T-helper 22 cell (primary cell): ENCODE data around the gene ANKRD33.

Experiments used
- DNase-seq: peaks from one replicate; pipeline ENCODE4 v3.0.0-alpha.2; 2020; ENCODE audit warnings: low read depth

The ANKRD33 gene

GRCh38 chr12:51917041-51917590 lies 29.2 kb downstream of the ANKRD33 start:
- DNase-seq = no peak

DNA sequence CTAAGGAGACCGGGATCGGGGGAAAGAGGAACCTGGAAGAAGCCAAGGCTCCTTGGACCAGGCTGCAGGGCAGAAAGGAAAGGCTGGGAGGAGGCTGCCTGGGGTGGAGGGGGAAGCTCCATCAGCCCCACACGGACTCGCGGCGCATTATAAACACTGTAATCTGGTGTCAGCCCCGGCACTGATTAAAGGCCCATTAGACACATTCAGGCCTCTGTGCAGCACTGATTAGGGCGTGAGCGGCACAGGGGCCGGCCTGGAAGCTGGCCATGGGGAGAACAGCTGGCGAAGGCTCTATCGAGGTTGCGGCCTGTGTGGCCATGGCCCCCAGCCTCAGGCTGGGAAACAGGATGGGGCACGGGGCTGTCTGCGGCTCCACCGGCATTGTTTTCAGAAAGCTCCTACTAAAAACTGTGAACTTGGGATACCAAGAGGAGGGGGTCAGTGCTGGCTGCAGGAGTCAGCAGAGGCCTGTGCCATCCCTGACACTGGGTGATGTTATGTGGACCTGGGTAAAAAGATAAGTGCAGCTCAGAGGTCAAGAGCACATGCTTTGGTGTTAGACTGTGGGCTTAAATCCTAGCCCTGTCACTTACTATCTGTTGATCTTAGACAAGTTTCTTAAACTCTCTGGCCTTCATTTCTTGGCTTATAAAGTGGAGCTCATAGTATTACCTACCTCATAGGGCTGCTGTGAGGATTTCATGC lies 30.0 kb downstream of the ANKRD33 start:
- no peak for DNase-seq

GRCh38 chr12:51920046-51920445 lies 32.1 kb downstream of the ANKRD33 start:
- no peak for DNase-seq

- no peak for DNase-seq
Measured at GRCh38 chr12:51921017-51921725, 33.3 kb downstream of the ANKRD33 start.

DNA sequence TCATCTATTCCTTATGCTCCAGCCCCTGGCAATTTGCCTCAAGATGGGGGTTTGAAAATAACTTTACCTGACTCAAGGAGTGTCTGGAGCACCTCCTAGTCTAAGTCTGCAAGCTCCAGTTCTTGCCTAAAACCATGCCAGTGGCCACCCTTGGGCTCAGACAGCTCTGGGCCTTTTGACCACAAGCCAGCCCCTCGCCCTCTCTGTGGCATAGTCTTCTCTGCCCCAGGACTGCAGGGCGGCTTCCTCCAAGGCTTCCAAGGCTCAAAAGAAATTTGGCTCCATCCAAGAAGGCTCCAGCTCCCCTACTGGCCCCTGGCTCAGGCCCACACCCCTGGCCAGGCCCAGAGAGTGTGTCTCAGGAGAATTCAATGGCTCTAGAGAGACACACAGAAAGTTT lies 34.2 kb downstream of the ANKRD33 start:
- DNase-seq = no peak

GRCh38 chr12:51922762-51923505 lies 35.0 kb downstream of the ANKRD33 start:
- no peak for DNase-seq

DNA sequence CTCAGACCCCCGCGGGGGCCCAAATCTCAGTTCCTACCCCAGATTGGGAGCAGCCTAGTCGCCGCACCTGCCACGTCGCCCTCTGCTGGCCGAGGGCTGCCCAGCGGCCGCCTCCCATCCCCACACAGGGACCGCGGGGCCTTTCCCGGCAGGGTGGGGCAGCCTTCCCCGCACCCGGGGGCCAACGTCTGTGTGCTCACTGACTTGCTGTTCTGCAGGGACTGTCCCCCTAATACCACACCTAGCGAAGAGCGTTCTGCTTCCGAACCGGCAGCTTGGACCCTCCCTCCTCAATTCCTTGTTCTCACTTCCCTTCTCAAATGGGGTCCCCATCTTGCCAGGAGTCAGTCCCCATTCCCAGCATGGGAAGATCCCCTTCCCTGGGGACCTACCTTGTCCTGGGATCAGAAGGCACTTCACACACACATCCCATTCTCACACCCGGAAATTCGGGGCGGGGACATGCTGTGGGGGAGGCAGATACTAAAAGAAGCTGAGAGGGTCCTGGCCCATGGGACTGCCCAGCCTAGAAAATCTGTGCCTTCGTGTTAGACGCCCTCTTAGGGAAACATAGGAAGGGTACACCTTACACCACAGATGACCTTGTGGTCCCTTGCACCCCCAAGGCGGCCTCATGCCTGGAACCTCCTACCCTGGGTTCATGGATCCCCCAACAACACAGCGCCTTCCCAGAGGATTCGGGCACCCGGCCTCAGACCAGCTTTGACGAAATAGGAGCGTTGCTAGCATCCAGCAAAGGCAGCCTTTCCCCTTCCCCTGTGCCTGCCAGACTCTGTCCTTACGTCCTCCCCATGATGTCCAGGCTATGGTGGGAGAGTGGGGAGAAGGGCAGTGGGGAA lies 35.8 kb downstream of the ANKRD33 start:
- DNase-seq = peak; percentile 17

DNA sequence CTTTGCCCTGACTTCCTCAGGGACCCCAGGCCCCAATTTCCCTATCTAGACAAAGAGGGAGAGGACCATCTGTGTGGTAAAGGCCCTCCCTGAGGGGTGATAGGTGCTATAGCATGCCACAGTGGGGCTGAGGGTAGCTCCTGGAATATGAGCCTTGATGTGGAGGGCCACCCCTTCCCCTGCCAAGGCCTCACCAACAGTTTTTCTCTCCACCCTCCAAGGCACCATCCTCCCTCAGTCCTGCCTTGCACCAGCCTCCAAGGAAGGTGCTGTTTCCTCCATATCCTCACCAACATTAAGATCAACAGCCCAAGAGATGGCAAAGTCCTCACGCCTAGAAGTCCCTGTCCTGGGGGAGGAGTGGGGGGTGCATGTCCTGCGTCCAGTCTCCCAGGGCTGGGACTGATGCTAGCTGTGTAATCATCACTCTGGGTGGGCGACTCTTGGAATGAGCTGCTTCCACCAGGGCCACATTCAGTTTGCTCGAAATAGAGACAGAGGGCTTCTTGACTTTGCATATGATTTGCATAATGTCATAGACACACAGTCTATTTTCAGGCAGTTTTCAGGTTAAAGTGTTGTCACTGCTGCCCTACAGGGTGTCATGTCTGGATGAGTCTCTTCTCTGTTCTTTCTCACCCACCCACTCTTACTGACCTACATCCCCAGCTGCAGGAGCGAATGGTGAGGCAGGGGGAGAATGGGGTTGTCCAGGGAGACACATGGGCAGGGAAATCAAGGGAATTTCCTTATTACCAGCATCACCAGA lies 36.8 kb downstream of the ANKRD33 start:
- DNase-seq = no peak

DNA sequence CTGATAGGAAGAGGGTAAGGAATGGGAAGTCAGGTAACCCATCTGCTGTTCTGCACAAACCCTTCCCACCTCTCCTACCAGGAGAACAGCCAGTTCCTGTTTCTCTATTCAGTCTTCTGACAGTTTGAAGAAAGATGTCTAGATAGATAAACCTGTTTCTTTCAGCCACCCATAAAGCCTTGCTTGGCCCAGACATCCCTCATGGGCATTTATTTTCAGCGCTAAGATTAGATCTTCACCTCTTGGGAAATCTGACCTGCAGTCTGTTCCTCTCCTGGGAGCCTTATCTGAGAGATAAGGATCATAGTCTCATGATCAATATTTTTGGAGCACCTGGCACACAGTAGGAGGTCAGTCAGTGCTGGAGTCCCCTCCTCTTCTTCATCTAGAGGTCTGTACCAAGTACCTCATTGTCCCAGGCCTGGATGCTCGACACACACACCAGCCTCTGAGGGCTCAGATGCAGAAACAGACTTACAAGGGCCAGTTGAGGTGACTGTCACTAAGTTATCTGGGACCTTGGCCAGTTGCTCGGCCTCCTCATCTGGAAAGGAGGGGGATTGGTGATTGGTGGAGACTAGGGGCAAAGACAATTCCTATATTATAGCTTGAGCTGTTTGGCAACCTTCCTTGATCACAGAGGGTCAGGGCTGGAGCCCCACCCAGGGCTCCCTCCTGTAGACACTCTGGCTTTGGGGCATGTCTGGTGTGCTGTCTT lies 37.6 kb downstream of the ANKRD33 start:
- DNase-seq = no peak

GRCh38 chr12:51926064-51926632 lies 38.2 kb downstream of the ANKRD33 start:
- no peak for DNase-seq

DNA sequence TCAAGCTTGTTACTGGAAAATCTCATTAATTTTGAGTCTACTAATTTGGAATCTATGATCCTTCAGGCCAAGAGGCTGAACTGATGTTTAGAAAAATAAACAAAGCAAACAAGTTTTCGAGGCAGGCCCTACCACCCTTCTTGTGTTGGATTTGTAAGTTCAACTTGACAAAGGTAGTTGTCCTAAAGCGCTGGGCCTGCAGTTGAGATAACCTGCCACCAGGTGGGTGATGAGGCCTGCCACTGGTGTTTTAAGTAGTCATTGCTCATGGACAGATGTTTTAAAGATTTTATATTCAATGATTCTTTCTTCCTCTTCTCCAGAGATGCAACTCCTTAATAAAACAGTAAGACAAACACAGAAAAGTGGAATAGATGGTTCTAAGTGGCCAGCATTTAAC lies 38.8 kb downstream of the ANKRD33 start:
- no peak for DNase-seq

DNA sequence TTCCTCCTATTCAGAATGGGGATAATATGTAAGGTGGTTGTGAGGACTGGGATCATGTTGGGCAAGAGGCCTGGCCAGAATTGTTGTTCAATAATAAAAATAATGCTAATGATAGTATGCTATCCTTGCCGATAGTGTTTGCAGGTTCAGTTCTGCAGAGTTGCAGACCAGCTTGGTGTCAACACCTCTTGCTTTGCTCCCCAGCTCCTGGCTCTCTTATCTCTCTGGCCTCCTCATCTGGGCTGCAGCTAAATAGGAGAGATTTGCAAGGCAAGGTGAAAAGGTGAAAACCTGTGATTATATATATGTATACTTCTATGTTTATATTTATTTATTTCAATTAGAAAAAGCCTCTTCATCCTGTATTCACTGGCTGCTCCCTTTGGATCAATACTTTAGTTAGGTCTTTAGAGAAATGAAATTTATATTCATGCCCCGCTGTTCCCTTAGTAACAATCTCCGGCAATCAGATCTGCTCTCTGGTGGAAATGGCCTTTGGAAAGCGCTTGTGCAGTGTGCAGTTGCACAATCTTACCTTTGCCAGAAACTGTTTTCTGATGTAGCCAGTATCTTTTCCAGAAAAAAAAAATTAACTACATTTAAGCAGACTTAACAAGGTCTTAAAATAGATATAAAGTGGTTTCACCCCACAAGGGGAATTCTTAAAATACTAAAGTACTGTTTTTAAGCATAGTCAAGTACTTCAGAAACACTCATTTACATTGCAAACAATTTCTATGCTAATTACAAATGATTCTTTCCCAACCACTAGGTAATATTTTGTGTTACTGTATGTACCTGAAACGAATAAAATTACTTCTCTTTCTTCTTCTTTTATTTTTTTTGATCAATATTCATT lies 44.5 kb downstream of the ANKRD33 start:
- DNase-seq = no peak

DNA sequence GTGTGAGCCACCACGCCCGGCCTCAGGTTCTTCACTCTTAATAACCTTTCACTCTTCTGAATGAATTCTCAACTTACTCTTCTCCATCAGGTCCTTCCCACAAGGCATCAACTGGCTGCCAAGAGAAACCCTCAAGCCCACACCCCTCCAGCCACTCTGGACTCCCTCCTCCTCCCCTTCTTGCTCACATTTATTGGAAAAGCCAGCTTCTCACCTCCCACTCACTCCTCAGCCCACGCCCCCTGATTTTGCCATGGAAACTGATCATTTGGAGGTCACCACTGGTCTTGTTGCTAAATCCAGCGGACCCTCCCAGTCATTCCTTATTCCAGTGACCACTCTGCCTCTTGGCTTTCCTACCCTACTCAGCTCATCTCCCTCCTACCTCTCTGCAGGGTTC lies 46.2 kb downstream of the ANKRD33 start:
- DNase-seq = no peak

GRCh38 chr12:51937926-51938325 lies 50.0 kb downstream of the ANKRD33 start:
- DNase-seq = no peak

- no peak for DNase-seq
Measured at GRCh38 chr12:51938726-51939125, 50.8 kb downstream of the ANKRD33 start.

GRCh38 chr12:51941011-51941581 lies 53.2 kb downstream of the ANKRD33 start:
- DNase-seq = no peak
